ENCODE measurements around the gene CCDC33.

GRCh38 chr15:74234598-74234875, 1.6 kb upstream of the CCDC33 start:
- TF ChIP-seq CTCF (IDR thresholded peaks at IDR 0.05) = no peak
- no peak for TF ChIP-seq POLR2A (IDR thresholded peaks at IDR 0.05)
